ENCODE measurements around the gene MOV10. TPM values are rescaled to one million over a fixed set of nuclear protein-coding genes. Genes with fewer than 3 reads are reported as not detected.
"Not testable (repeated sequence)": the region's sequence is repeated elsewhere in the genome, so short reads cannot be mapped to it uniquely, and the experiment has no call there.

The MOV10 gene
- total RNA-seq: 16.1 TPM
- long read RNA-seq, partial matches to known transcripts: 3 of 12 reads
- long read RNA-seq, other reads (novel, unspliced or antisense): 5 of 12 reads

- ATAC-seq: peak; percentile 68
- intact Hi-C loops (cut with DNase I): loop anchor here (2.0 to 10.0 kb wide), 2 partner anchors 26 to 60 kb away; partner anchors contain the start of genes CAPZA1 and ST7L
- peak; percentile 91 for DNase-seq (ENCODE audit: missing footprints)
Measured at GRCh38 chr1:112674440-112674985, at the start of gene MOV10. Gene MOV10 (plus strand): TSS chr1:112674659. CDS start chr1:112674913, 254 bp downstream.

- ATAC-seq: peak; percentile 56
- DNase-seq (ENCODE audit: missing footprints): no peak
Measured at GRCh38 chr1:112625696-112626095, 48.8 kb upstream of the MOV10 start.

GRCh38 chr1:112626193-112626592 lies 48.3 kb upstream of the MOV10 start:
- intact Hi-C loops (cut with DNase I): no loop called here
- DNase-seq (ENCODE audit: missing footprints): no peak
- ATAC-seq: no peak

More at GRCh38 chr1:112625696-112626095, 48.8 kb upstream of the MOV10 start:
- intact Hi-C loops (cut with DNase I): no loop called here

GRCh38 chr1:112626887-112627286 lies 47.6 kb upstream of the MOV10 start:
- DNase-seq (ENCODE audit: missing footprints): no peak

GRCh38 chr1:112628516-112628915 lies 45.9 kb upstream of the MOV10 start:
- intact Hi-C loops (cut with DNase I): no loop called here
- ATAC-seq (no peak), DNase-seq (ENCODE audit: missing footprints) (no peak)

More at GRCh38 chr1:112626887-112627286, 47.6 kb upstream of the MOV10 start:
- intact Hi-C loops (cut with DNase I): no loop called here
- ATAC-seq: no peak

GRCh38 chr1:112629256-112629655 lies 45.2 kb upstream of the MOV10 start:
- ATAC-seq (no peak), DNase-seq (ENCODE audit: missing footprints) (no peak)
- intact Hi-C loops (cut with DNase I): no loop called here

GRCh38 chr1:112633628-112634027 lies 40.8 kb upstream of the MOV10 start:
- DNase-seq (ENCODE audit: missing footprints) (no peak), ATAC-seq (no peak)
- intact Hi-C loops (cut with DNase I): no loop called here

GRCh38 chr1:112634367-112634766 lies 40.1 kb upstream of the MOV10 start:
- intact Hi-C loops (cut with DNase I): no loop called here
- DNase-seq (ENCODE audit: missing footprints) (no peak), ATAC-seq (no peak)

- DNase-seq (ENCODE audit: missing footprints) (no peak), ATAC-seq (no peak)
- intact Hi-C loops (cut with DNase I): no loop called here
Measured at GRCh38 chr1:112636056-112636455, 38.4 kb upstream of the MOV10 start.

GRCh38 chr1:112636597-112637253 lies 37.7 kb upstream of the MOV10 start:
- no peak for ATAC-seq

GRCh38 chr1:112637254-112638109 lies 37.0 kb upstream of the MOV10 start:
- intact Hi-C loops (cut with DNase I): no loop called here
- DNase-seq (ENCODE audit: missing footprints) (no peak), ATAC-seq (no peak)

More at GRCh38 chr1:112636597-112637253, 37.7 kb upstream of the MOV10 start:
- DNase-seq (ENCODE audit: missing footprints): no peak
- intact Hi-C loops (cut with DNase I): no loop called here

GRCh38 chr1:112638110-112638428 lies 36.4 kb upstream of the MOV10 start:
- no peak for DNase-seq (ENCODE audit: missing footprints)
- no peak for ATAC-seq
- intact Hi-C loops (cut with DNase I): no loop called here

GRCh38 chr1:112640437-112640836 lies 34.0 kb upstream of the MOV10 start:
- ATAC-seq; DNase-seq (ENCODE audit: missing footprints); intact Hi-C loops (cut with DNase I): not testable (repeated sequence)

- intact Hi-C loops (cut with DNase I): no loop called here
- DNase-seq (ENCODE audit: missing footprints): no peak
- ATAC-seq: no peak
Measured at GRCh38 chr1:112643080-112643479, 31.4 kb upstream of the MOV10 start.

GRCh38 chr1:112646225-112646624 lies 28.2 kb upstream of the MOV10 start:
- ATAC-seq: no peak
- intact Hi-C loops (cut with DNase I): no loop called here
- DNase-seq (ENCODE audit: missing footprints): no peak

- intact Hi-C loops (cut with DNase I): no loop called here
- no peak for ATAC-seq
- no peak for DNase-seq (ENCODE audit: missing footprints)
Measured at GRCh38 chr1:112651205-112651604, 23.3 kb upstream of the MOV10 start.

- no peak for ATAC-seq
- intact Hi-C loops (cut with DNase I): no loop called here
- no peak for DNase-seq (ENCODE audit: missing footprints)
Measured at GRCh38 chr1:112665857-112666256, 8.6 kb upstream of the MOV10 start.

GRCh38 chr1:112666946-112667345 lies 7.5 kb upstream of the MOV10 start:
- intact Hi-C loops (cut with DNase I): no loop called here
- DNase-seq (ENCODE audit: missing footprints) (no peak), ATAC-seq (no peak)

GRCh38 chr1:112672009-112672408 lies 2.5 kb upstream of the MOV10 start:
- intact Hi-C loops (cut with DNase I): loop anchor here (10.0 kb wide), 1 partner anchor 57 kb away; the partner anchor contains the start of genes CAPZA1 and ST7L
- ATAC-seq (no peak), DNase-seq (ENCODE audit: missing footprints) (no peak)

Measured in Right ventricle myocardium inferior (tissue), 1 donor.